GM10266 (cell line): ENCODE results near the gene FHIT.

Experiments
- DNase-seq: peaks from one replicate; pipeline ENCODE4 v3.0.0; 2012; ENCODE audit errors: extremely low spot score
- TF ChIP-seq, protein P1 (sequence below): IDR thresholded peaks from 2 replicates; pipeline ENCODE4 v1.5.1; 2012; ENCODE audit warnings: mild to moderate bottlenecking, low read depth; ENCODE audit not compliant: control insufficient read depth, insufficient read depth; ENCODE audit errors: missing control alignments

FHIT gene

DNA sequence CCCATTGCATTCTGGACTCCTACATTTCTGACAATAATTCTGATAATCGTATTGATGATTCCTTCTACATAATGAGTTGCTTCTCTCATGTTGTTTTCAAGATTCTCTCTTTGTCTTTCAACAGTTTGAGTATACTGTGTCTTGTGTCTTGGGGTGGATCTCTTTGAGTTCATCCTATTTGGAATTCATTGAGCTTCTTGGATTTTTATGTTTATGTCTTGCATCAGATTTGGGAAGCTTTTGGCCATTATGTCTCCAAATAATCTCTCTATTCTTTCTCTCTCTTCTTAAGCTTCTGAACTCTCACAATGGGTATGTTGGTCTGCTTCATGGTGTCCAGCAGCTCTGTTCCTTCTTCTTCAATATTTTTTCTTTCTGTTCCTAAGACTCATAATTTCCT is 592.2 kb downstream of the FHIT start:
- TF ChIP-seq, protein P1, sequence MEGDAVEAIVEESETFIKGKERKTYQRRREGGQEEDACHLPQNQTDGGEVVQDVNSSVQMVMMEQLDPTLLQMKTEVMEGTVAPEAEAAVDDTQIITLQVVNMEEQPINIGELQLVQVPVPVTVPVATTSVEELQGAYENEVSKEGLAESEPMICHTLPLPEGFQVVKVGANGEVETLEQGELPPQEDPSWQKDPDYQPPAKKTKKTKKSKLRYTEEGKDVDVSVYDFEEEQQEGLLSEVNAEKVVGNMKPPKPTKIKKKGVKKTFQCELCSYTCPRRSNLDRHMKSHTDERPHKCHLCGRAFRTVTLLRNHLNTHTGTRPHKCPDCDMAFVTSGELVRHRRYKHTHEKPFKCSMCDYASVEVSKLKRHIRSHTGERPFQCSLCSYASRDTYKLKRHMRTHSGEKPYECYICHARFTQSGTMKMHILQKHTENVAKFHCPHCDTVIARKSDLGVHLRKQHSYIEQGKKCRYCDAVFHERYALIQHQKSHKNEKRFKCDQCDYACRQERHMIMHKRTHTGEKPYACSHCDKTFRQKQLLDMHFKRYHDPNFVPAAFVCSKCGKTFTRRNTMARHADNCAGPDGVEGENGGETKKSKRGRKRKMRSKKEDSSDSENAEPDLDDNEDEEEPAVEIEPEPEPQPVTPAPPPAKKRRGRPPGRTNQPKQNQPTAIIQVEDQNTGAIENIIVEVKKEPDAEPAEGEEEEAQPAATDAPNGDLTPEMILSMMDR: no peak

DNA sequence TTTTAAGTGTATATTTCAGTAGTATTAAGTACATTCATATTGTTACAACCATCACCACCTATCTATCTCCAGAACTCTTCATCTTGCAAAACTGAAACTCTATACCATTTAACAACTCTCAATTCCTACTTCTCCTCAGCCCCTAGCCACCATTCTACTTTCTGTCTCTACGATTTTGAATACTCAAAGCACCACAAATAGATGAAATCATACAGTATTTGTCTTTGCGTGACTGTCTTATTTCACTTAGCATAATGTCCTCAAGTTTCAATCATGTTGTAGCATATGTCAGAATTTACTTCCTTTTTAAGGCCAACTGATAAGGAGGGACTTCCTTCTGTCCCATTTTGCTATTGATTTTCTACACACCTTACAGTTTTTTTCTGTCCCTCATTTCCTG is 593.3 kb downstream of the FHIT start:
- TF ChIP-seq, protein P1: no peak
- no peak for DNase-seq

More for the DNA sequence above, 592.2 kb downstream of the FHIT start:
- DNase-seq: no peak

DNA sequence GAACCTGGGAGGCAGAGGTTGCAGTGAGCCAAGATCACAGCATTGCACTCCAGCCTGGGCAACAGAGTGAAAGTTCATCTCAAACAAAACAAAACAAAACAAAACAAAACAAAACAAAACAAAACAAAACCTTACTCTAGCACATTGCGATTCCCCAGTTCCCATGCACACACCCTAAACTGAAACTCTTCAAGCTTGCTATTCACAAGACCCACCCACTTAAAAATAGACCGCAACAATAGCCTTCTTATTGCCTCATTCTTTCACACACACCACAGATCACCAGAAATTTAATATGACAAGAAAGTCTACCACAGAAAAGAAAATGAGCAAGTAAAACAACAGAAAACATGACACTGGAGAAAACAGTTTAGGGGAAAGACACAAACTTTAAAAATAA is 598.4 kb downstream of the FHIT start:
- TF ChIP-seq, protein P1: no peak
- peak; percentile 11 for DNase-seq

DNA sequence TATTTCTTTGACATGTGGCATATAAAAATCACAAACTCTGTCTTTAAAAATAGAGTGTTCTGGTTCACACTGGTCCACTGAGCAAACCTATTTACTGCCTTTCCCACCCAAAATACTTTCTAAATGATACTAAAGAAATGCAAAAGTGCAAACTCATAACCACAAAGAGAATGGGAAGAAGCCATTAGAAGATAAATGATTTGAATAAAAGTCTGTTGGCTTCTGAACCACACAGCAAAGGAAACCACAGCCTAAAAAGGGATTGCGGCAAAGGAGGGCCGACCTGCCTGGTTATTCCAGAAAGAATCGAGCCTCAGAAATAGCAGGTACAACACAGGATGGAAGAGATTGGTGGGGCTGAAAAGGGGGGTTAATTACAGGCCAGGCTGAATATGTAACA is 599.5 kb downstream of the FHIT start:
- TF ChIP-seq, protein P1: no peak
- DNase-seq: no peak

DNA sequence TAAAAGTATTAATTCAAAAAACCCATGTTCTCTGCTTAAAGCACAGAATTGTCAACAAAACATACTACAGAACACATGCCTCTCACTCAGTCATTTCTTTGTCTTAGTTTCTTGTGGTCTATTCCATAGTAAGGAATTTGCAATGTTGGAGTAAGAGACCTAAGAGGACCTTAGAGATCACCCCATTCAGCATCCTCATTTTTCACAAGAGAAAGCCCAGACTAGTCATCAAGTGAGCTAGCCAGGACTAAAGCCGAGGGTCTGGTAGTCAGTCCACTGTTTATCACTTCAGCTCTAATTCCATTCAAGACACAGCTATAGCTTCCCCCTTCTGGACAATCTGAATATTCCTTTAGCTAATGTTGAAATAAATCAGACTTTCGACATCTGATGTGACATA is 601.1 kb downstream of the FHIT start:
- DNase-seq: no peak
- TF ChIP-seq, protein P1: no peak

DNA sequence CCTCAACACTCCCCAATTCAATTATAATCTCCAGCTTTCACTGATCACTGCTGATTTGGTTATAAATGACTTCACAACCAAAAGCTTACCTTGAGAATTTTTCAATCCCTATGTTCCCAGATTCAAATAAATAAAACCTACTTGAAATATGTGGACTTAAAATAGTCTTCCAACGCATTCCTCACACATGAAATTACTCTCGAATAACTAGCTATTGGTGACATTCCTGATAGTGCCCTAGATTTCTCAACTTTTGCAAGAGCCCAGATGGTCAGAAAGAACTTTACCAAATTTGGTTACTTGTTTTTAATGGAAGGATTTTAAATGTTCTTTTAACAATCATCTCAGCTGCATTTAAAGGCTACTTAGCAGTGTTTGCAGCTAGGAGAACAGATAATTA is 605.5 kb downstream of the FHIT start:
- no peak for DNase-seq
- TF ChIP-seq, protein P1: no peak

DNA sequence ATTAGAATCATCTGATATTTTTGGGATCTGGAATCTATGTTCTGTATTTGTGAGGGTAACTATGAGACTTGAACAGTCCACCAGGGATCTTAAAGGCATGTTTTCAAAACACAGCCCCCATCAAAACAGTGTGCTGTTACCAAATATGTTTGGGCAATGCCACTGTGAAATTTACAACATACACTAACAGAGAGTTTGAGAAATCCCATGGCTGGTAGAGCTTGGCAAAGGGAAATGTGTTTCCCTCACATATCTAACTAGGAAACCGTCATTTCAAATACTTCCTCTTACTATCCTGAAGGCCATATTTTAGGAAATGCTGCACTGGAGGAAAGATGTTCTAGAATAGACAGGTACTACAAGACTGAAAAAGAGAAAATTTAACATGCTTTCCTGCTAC is 607.4 kb downstream of the FHIT start:
- TF ChIP-seq, protein P1: no peak
- no peak for DNase-seq
